Measurements from ENCODE around the gene MAP4K5. TPM values are rescaled to one million over a fixed set of nuclear protein-coding genes. Genes with fewer than 3 reads are reported as not detected.
A peak's percentile ranks its signal among the peaks of the same experiment; 100 is the strongest.

The MAP4K5 gene
- total RNA-seq, 1 experiment from 2014 or later = 111 TPM

DNA sequence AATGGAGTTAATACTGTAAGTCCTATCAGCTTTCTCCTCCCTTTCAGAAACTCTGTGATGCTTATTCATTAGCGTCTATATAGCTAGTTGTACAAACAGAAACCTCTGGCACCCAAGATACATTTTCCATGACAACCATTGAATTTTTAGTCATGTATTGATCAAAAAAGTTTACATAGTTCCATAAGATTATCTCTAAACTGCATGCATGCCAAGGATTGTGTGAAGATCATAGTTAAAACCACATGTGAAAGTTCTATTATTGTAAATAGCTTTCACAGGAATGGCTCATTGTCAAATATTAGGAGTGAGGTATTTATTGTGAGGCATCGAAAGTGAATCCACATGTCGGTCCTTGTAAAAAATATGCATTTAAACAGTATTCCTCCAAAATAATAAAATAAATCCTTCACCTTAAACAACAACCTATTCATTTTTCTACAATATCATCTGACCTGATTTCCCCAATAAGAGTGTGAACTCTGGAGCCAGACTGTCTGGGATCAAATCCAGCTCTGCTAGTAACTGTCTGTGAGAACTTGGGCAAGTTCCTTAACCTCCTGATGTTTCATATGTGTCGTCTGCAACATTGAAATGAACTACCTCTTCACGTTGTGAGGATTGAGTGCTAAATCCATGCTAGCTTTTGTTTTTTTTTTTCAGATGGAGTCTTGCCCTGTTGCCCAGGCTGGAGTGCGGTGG is 125.1 kb downstream of the MAP4K5 start:
- H3K27ac ChIP-seq (ENCODE audit: low read length) = no peak overlapping the region
- no peaks in the 10 kb centered on the region for H3K27me3 ChIP-seq (ENCODE audit: low read length)
- no peak for DNase-seq
- intact Hi-C loops (cut with micrococcal nuclease) = no loop called here
- no peak overlapping the region for H3K9ac ChIP-seq (ENCODE audit: low read length)
- no peaks in the 10 kb centered on the region for H3K79me2 ChIP-seq (ENCODE audit: low read length)
- BruUV-seq (replicated peaks) = no TSS peak
- 0 out of 2 replicates have a peak, but pooled peaks cover 5% of the 10 kb centered on the region for H3K4me1 ChIP-seq (ENCODE audit: insufficient read depth, low read length)
- H3K4me2 ChIP-seq (ENCODE audit: low read length) = no peak overlapping the region
- no peak overlapping the region for H2AFZ ChIP-seq (ENCODE audit: low read length)
- H4K20me1 ChIP-seq (ENCODE audit: low read length) = no peaks in the 10 kb centered on the region
- H3K4me3 ChIP-seq (ENCODE audit: low read length) = no peak overlapping the region
- ChIA-PET POLR2A (ENCODE audit: unreplicated experiment) (interaction anchor here (0.5 kb wide), 1 partner anchor 95 kb away, joined by 5 read pairs; the partner anchor contains the start of genes DMAC2L and L2HGDH), CTCF (no interaction called here)
- H3K9me3 ChIP-seq (ENCODE audit: low read length) = no peaks in the 10 kb centered on the region
- ATAC-seq = no peak
- no peaks in the 10 kb centered on the region for H3K9me2 ChIP-seq (replicated peaks; ENCODE audit: low read length)
- H3F3A ChIP-seq (ENCODE audit: low read length, unreplicated experiment) = no peaks in the 10 kb centered on the region
- H3K36me3 ChIP-seq (ENCODE audit: low read depth, low read length) = no peaks in the 10 kb centered on the region
- TF ChIP-seq EZH2 (IDR thresholded peaks at IDR 0.05; ENCODE audit: low read length, unreplicated experiment) = no peak
- TF ChIP-seq, protein P1, sequence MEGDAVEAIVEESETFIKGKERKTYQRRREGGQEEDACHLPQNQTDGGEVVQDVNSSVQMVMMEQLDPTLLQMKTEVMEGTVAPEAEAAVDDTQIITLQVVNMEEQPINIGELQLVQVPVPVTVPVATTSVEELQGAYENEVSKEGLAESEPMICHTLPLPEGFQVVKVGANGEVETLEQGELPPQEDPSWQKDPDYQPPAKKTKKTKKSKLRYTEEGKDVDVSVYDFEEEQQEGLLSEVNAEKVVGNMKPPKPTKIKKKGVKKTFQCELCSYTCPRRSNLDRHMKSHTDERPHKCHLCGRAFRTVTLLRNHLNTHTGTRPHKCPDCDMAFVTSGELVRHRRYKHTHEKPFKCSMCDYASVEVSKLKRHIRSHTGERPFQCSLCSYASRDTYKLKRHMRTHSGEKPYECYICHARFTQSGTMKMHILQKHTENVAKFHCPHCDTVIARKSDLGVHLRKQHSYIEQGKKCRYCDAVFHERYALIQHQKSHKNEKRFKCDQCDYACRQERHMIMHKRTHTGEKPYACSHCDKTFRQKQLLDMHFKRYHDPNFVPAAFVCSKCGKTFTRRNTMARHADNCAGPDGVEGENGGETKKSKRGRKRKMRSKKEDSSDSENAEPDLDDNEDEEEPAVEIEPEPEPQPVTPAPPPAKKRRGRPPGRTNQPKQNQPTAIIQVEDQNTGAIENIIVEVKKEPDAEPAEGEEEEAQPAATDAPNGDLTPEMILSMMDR (conservative IDR thresholded peaks at IDR 0.05; ENCODE audit: low read depth, low read length) = no peak
- no peak for TF ChIP-seq EZH2phosphoT487 (IDR thresholded peaks at IDR 0.05; ENCODE audit: borderline replicate concordance, low read length)

DNA sequence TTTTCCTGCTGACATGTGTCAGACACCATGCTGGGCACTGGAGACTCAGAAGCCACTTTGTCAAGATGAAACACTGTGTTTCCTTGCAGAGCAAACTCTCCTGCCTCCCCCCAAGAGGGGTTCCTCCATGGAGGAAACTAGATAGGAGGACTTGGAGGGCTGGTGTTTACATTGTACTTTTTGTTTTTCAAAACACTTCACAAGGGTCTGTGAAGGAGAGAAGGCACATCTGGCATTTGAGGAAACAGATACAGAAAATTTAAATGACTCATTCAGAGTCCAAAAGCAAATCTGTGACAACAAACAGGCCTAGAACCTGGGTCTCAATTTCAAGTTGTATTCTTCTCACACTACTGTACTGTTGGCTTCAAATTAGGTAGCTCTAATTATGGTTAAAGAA is 128.9 kb downstream of the MAP4K5 start:
- H4K20me1 ChIP-seq (ENCODE audit: low read length) = no peaks in the 10 kb centered on the region
- no TSS peak for BruUV-seq (replicated peaks)
- no peaks in the 10 kb centered on the region for H3K36me3 ChIP-seq (ENCODE audit: low read depth, low read length)
- no peaks in the 10 kb centered on the region for H3K79me2 ChIP-seq (ENCODE audit: low read length)
- H3K27ac ChIP-seq (ENCODE audit: low read length) = no peak overlapping the region
- H3K9ac ChIP-seq (ENCODE audit: low read length) = no peak overlapping the region
- DNase-seq (no peak), ATAC-seq (peak; percentile 42; the same call in 1 of the 2 replicates)
- intact Hi-C loops (cut with micrococcal nuclease) = no loop called here
- CTCF ChIA-PET = no interaction called here
- H3K4me1 ChIP-seq (ENCODE audit: insufficient read depth, low read length) = 0 out of 2 replicates have a peak, but pooled peaks cover 11% of the 10 kb centered on the region
- no peak for TF ChIP-seq EZH2phosphoT487 (IDR thresholded peaks at IDR 0.05; ENCODE audit: borderline replicate concordance, low read length)
- TF ChIP-seq EZH2 (IDR thresholded peaks at IDR 0.05; ENCODE audit: low read length, unreplicated experiment) = no peak
- TF ChIP-seq, protein P1 (conservative IDR thresholded peaks at IDR 0.05; ENCODE audit: low read depth, low read length) = no peak
- no peaks in the 10 kb centered on the region for H3K9me3 ChIP-seq (ENCODE audit: low read length)
- no peaks in the 10 kb centered on the region for H3K9me2 ChIP-seq (replicated peaks; ENCODE audit: low read length)
- POLR2A ChIA-PET (ENCODE audit: unreplicated experiment) = no interaction called here
- H3K4me3 ChIP-seq (ENCODE audit: low read length) = no peak overlapping the region
- H2AFZ ChIP-seq (ENCODE audit: low read length) = no peak overlapping the region
- no peaks in the 10 kb centered on the region for H3F3A ChIP-seq (ENCODE audit: low read length, unreplicated experiment)
- H3K27me3 ChIP-seq (ENCODE audit: low read length) = no peaks in the 10 kb centered on the region
- no peak overlapping the region for H3K4me2 ChIP-seq (ENCODE audit: low read length)

DNA sequence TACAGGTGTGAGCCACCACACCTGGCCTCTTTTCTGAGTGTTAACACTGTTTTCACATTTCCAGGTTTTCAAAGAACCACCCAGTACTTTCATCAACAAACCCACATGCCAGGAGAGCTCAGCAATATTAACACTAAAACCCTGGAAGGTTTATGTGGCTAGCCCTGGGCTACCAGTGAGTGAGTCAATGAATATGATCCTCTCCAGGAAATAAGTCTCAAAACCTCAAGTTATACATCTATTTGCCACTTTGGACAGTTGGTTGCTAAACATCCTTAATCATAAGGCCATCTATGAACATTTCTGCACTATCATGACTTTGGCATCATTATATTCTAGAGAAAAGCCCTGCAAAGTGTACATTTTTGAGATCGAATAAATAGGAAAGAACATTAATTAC is 129.4 kb downstream of the MAP4K5 start:
- H3K27ac ChIP-seq (ENCODE audit: low read length) = no peak overlapping the region
- H4K20me1 ChIP-seq (ENCODE audit: low read length) = no peaks in the 10 kb centered on the region
- no peak overlapping the region for H3K9ac ChIP-seq (ENCODE audit: low read length)
- H3K4me1 ChIP-seq (ENCODE audit: insufficient read depth, low read length) = peaks cover 15% of the 10 kb centered on the region
- no peak overlapping the region for H3K4me2 ChIP-seq (ENCODE audit: low read length)
- intact Hi-C loops (cut with micrococcal nuclease) = no loop called here
- no peaks in the 10 kb centered on the region for H3F3A ChIP-seq (ENCODE audit: low read length, unreplicated experiment)
- no peak overlapping the region for H3K4me3 ChIP-seq (ENCODE audit: low read length)
- H3K9me3 ChIP-seq (ENCODE audit: low read length) = no peaks in the 10 kb centered on the region
- TF ChIP-seq, protein P1 (conservative IDR thresholded peaks at IDR 0.05; ENCODE audit: low read depth, low read length) = no peak
- TF ChIP-seq EZH2phosphoT487 (IDR thresholded peaks at IDR 0.05; ENCODE audit: borderline replicate concordance, low read length) (no peak), EZH2 (IDR thresholded peaks at IDR 0.05; ENCODE audit: low read length, unreplicated experiment) (no peak)
- no peaks in the 10 kb centered on the region for H3K36me3 ChIP-seq (ENCODE audit: low read depth, low read length)
- CTCF ChIA-PET = no interaction called here
- peak; percentile 39 for DNase-seq
- POLR2A ChIA-PET (ENCODE audit: unreplicated experiment) = interaction anchor here (0.6 kb wide), 1 partner anchor 14 kb away, joined by 3 read pairs; no protein-coding TSS in a partner anchor
- BruUV-seq (replicated peaks) = no TSS peak
- no peak overlapping the region for H2AFZ ChIP-seq (ENCODE audit: low read length)
- peak; percentile 54 for ATAC-seq
- H3K27me3 ChIP-seq (ENCODE audit: low read length) = no peaks in the 10 kb centered on the region
- H3K79me2 ChIP-seq (ENCODE audit: low read length) = no peaks in the 10 kb centered on the region
- no peaks in the 10 kb centered on the region for H3K9me2 ChIP-seq (replicated peaks; ENCODE audit: low read length)
